Pericardium fibroblast (primary cell): ENCODE measurements around the gene TP53I3. TPM values are rescaled to one million over a fixed set of nuclear protein-coding genes. Genes with fewer than 3 reads are reported as not detected.

ENCODE experiments used
- total RNA-seq: library from RNA; depleted of rRNA; stranded (reverse); fragments of >200 nt; gene quantifications from 2 replicates; pipeline ENCODE4 v1.2.3, GENCODE V29; 2015

TP53I3 gene, protein sequence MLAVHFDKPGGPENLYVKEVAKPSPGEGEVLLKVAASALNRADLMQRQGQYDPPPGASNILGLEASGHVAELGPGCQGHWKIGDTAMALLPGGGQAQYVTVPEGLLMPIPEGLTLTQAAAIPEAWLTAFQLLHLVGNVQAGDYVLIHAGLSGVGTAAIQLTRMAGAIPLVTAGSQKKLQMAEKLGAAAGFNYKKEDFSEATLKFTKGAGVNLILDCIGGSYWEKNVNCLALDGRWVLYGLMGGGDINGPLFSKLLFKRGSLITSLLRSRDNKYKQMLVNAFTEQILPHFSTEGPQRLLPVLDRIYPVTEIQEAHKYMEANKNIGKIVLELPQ
- 51.0 and 52.5 TPM in 2 replicates for total RNA-seq

DNA sequence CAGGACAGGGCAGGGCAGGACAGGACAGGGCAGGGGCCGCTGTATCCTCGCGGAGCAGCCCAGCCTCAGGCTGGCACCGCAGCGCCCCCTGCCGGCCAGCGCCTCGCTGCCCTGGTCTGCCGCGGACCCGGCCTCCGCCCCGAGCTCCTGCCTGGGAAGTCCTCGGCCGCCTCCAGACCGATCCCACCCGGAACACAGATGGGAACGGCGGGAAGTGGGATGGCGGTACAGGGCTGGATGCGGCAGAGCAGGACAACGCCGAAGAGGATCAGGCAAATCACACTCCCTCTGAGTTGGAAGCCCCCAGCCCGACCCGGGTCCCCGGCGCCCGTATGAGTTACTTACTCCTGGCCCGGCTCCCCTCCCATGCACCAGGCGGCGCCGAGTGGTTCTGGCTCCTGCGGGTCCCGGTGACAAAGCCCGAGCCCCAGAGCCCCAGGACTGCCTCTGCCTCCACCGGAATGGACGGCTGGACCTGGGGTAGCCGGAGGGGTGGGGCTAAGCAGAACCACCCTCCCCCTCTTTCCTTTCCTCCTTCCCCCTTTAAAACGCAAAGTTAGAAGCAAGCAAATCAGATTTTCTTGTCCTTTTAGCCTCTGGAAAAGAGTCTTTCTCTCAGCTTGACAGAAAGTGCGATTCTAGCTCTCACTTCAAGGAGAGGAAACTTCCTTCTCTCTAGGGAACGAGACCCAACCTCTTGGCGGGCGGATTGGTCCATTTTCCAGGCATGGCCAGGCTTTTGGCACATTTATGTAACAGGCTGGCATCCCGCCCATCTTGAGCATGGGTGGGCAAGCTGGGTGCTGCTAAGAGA lies at the start of gene TP53I3:
Gene TP53I3, minus strand, starts transcription at position 449 of the 814 bp plus-strand sequence. CDS start 508 bp downstream, outside the sequence.

DNA sequence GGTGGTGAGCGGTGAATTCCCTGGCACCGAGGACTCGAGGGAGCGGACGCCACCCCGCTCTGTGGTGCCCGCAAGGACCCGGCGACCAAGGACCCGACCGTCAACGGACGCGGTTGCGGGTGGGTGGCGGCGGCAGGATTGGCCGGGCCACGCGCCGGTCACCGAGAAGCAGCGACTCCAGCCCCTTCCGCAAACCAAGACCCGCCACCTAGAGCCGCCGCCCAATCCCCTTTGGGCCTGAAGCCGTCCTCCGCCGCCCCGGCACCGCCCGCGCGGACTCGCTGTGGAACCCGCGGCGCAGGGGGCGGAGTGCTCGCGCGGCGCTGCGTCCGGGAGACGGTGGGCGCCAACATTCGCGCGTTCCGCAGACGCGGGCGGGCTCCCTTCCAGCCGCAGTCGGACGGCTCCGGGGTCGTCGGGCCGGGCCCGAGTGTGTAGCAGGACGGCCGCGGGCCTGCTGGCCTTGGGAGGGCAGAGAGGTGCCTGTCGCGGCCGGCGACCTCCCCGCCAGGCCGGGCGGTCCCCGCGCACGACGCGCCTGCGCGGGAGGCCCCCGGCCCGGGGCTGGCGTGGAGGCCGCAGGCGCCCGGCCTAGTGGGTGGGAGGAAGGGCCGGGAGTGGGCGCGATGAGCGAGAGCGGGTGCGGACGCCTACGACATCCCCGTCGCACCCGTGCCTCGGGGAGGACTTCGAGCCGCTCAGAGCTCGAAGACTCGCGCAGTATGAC lies 38.7 kb upstream of the TP53I3 start, which contains the start of the genes FAM228B and PFN4:
Gene FAM228B, plus strand, starts transcription at position 275 of the 727 bp plus-strand sequence. CDS start 893 bp downstream, outside the sequence.
Gene PFN4, minus strand, starts transcription at position 140 of the 727 bp plus-strand sequence. CDS start 799 bp downstream, outside the sequence.

DNA sequence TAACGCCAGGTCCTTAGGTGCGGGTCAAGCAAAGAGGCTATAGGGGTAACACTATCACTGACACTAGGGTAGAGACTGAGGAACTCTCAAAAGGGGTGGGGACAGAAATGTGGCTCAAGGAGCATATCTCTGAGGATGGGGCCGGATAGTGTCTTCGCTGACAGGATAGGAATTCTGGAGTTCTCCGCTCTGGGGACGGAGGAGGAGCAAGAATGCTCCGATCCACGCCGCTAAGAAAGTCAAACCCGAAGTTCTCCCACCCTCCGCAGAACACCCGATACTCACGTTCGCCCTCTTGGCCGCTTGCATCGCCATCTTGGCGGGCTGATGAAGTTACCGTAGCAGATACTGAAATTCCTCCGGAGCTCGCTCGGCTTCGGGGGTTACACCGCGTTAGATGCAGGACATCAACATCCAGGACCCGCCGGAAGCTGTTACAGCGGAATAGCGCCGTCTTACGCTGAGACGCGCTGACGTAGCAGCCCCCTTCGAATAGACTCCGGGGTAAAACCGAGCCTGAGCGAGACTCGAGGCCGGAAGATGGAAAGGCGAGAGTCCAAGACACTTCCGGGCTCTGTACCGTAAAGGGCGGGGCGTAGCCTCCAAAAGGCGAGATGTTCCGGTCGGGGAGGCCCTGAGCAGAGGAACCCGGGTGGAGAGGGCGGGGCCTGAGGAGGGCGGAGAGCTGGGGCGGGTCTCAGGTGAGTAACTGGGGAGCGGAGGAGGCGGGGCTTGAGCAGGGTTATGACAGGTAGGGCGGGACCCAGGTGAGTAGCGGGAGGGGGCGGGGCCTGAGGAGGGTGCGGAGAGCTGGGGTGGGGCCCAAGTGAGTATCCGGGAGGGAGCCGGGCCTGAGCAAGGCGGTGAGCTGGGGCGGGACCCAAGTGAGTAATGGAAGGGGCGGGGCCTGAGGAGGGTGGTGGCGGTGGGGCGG lies 8.5 kb downstream of the TP53I3 start, which contains the start of gene SF3B6:
Gene SF3B6, minus strand, starts transcription at position 412 of the 934 bp plus-strand sequence. Its CDS starts 97 bp downstream, at position 315.

DNA sequence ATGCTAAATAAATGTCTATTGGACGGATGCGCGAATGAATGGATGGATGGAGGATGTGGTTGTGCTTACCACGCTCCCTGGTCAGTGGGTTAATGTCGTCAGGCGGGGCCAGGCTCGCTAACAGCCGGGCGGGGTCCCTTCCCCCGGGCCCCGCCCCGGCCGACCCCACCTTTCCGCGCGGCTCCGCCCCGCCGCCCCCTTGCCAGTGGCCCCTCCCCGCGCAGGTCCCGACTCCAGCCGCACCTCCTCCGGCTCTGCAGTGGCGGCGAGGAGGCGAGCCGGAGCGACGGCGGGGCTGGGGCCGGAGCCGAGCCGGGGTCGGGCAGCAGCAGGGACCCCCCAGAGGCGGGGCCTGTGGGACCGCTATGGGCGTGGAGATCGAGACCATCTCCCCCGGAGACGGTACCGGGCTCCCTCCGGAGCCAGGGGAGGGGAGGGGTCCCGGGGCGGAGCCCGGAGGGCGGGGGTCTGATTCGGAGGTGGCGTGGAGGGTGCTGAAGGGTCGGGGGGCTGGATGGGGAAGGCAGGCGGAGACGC lies 35.1 kb downstream of the TP53I3 start, which contains the start of gene FKBP1B:
Gene FKBP1B, plus strand, starts transcription at position 257 of the 537 bp plus-strand sequence. Its CDS starts 109 bp downstream, at position 366.

DNA sequence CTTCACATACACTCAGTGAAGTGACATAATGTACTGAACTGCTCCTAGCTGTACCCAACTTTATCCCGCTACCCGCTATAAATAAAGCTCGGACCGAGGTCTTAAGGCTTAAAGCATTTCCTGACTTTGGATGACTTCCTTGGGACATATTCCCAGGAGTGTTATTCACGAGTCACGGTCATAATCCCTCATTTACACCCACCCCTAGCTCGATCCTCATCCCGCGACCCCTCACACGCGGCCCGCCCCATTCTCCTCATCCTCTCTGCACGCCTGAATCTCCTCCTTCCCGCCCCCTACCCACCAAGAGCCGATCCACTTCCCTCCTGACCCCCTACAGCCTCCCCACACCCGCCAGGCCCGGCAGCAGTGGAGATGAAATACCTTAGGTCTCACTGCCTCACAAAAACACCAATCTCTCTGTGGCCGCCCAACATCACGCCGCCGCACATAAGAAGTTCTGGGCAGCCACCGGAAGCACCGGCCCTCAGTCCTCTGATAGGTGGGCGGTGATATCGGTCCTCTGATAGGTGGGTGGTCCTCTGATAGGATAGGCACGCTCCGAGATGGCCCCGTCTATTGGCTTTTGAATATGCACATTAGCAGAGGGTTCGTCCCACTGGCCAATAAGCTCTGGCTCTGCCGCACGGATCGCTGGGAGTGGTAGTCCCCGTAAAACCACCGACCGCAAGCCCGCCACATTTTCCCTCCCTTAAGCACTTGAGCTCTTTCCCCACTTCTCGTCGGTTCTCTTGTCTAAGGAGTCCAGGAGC lies 37.5 kb downstream of the TP53I3 start, which contains the start of gene WDCP:
Gene WDCP, minus strand, starts transcription at position 462 of the 773 bp plus-strand sequence. CDS start 7,897 bp downstream, outside the sequence.

Other genes with a start within 250 kb of the TP53I3 start
- gene ATAD2B, start 157.7 kb downstream of the TP53I3 start, total RNA-seq, result 3.4 and 4.3 TPM in 2 replicates
- gene UBXN2A, start 144.4 kb downstream of the TP53I3 start, total RNA-seq, result 9.6 and 13.5 TPM in 2 replicates
- 0.60 TPM in 1 of 2 replicates, not detected in the other for gene MFSD2B, start 74.7 kb downstream of the TP53I3 start, total RNA-seq
- gene WDCP, start 37.4 kb downstream of the TP53I3 start, total RNA-seq, result 3.9 and 4.6 TPM in 2 replicates
- gene FKBP1B, start 35.1 kb downstream of the TP53I3 start, total RNA-seq, result 4.8 and 9.5 TPM in 2 replicates
- 126 and 127 TPM in 2 replicates for gene SF3B6, start 8.5 kb downstream of the TP53I3 start, total RNA-seq
- 0.68 TPM in 1 of 2 replicates, not detected in the other for gene PFN4, start 38.5 kb upstream of the TP53I3 start, total RNA-seq
- gene FAM228B, start 38.6 kb upstream of the TP53I3 start, total RNA-seq, result 2.8 and 12.3 TPM in 2 replicates
- gene FAM228A, start 90.2 kb upstream of the TP53I3 start, total RNA-seq, result 0.58 and 0.77 TPM in 2 replicates